Caco-2 (cell line): ENCODE measurements around the gene ZNF592. TPM values are rescaled to one million over a fixed set of nuclear protein-coding genes. Genes with fewer than 3 reads are reported as not detected.

ENCODE experiments used
- BruUV-seq: library from RNA; stranded (reverse); fragments of 400-500 nt; replicated peaks from 2 replicates; lab custom pipeline; 2021; lab: Mats Ljungman, UMichigan
- CTCF ChIA-PET: fragments of 300-600 bp; sonication (Branson Sonifier 250); formaldehyde crosslinking; loops from one replicate; lab custom pipeline; 2022; ENCODE audit warnings: antibody characterized with exemption; lab: Charles Lee
- POLR2A ChIA-PET: fragments of 300-600 bp; sonication (Branson Sonifier 250); formaldehyde crosslinking; loops from one replicate; lab custom pipeline; 2022; ENCODE audit warnings: antibody characterized with exemption; lab: Charles Lee
- DNase-seq, 2 experiments: peaks; one replicate each; pipeline versions ENCODE4 v3.0.0 to v3.0.0-alpha.2; 2020 to 2022
- H3K27me3 ChIP-seq: replicated peaks from 2 replicates; pipeline ENCODE4 v1.6.0; 2011; ENCODE audit warnings: low read length; ENCODE audit not compliant: control insufficient read depth, insufficient read depth
- H3K36me3 ChIP-seq: 2 replicates; pipeline ENCODE4 v1.5.1; 2011; ENCODE audit warnings: low read length; ENCODE audit not compliant: control insufficient read depth, insufficient read depth
- H3K4me1 ChIP-seq: fragments of 250-450 bp; sonication (Bioruptor Pico); 2 replicates; pipeline ENCODE4 v1.5.1; 2020; ENCODE audit warnings: mild to moderate bottlenecking
- H3K4me3 ChIP-seq: 2 replicates; pipeline ENCODE4 v1.5.1; 2011; ENCODE audit warnings: low read depth, mild to moderate bottlenecking, control low read depth, low read length
- H3K9me3 ChIP-seq: fragments of 250-450 bp; sonication (Bioruptor Pico); 2 replicates; pipeline ENCODE4 v1.5.1; 2020; ENCODE audit warnings: mild to moderate bottlenecking, moderate library complexity
- H3K27ac Mint-ChIP-seq: one replicate; pipeline ENCODE4 v1.8.0; 2022; ENCODE audit warnings: mixed read lengths; ENCODE audit not compliant: unreplicated experiment
- H3K27me3 Mint-ChIP-seq: one replicate; pipeline ENCODE4 v1.8.0; 2022; ENCODE audit warnings: mixed read lengths; ENCODE audit not compliant: insufficient read depth, unreplicated experiment
- H3K36me3 Mint-ChIP-seq: one replicate; pipeline ENCODE4 v1.8.0; 2022; ENCODE audit warnings: mild to moderate bottlenecking, mixed read lengths; ENCODE audit not compliant: insufficient read depth, unreplicated experiment
- H3K4me1 Mint-ChIP-seq: one replicate; pipeline ENCODE4 v1.8.0; 2022; ENCODE audit warnings: low read depth, mixed read lengths; ENCODE audit not compliant: unreplicated experiment
- H3K4me3 Mint-ChIP-seq: one replicate; pipeline ENCODE4 v1.8.0; 2022; ENCODE audit warnings: mild to moderate bottlenecking, moderate library complexity, mixed read lengths; ENCODE audit not compliant: unreplicated experiment
- H3K9me3 Mint-ChIP-seq: one replicate; pipeline ENCODE4 v1.8.0; 2022; ENCODE audit warnings: mixed read lengths; ENCODE audit not compliant: unreplicated experiment
- intact Hi-C: fragments of 100-400 bp; cut with micrococcal nuclease; formaldehyde crosslinking; loops from one replicate; pipeline ENCODE4 v1.10.0; 2022; ENCODE audit not compliant: unreplicated experiment
- total RNA-seq: library from RNA; stranded (reverse); gene quantifications from 2 replicates; pipeline ENCODE4 v1.2.3, GENCODE V29; 2022
- TF ChIP-seq, protein P1 (sequence below), 2 experiments: fragments of 200-600 bp in 1 of 2; IDR thresholded peaks; 1 replicate in 1 of 2; 2 replicates in 1 of 2; pipeline versions ENCODE4 v1.5.1 to v1.8.0; 2011 to 2022; ENCODE audit warnings: antibody characterized with exemption in 1 of 2, control low read depth in 1 of 2, inconsistent platforms in 1 of 2, low read depth in 1 of 2, low read length in 1 of 2, mild to moderate bottlenecking in 1 of 2, moderate library complexity in 1 of 2; ENCODE audit not compliant: insufficient read depth in 1 of 2, severe bottlenecking in 1 of 2, unreplicated experiment in 1 of 2

Gene ZNF592
- total RNA-seq, 1 experiment from 2014 or later, result 30.6 TPM

DNA sequence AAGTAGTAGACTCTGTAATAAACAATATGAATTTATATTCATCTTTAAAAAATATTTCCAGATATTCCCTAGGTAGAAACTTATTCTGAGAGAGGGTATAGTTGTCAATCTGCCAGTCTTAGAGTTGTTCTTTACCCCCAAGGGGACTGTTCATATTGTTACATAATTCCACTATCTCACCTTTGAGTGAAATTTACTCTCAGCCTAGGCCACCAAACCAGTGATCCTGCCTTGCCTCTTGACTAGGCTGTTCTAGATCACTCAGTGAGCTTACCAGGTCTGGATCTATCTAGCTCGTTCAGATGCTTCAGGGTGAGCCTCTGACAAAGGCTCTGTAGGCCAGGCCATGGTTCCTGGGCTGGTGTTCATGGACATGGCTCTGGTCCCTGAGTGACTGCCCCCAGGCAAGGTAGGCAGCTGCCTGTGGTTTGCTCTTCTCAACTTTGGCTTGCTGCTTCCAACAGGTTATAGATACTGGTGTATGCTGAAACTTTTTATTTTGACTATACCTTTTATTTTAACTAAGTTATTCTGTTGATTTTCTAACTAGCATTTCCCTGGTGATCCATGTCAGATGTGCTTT lies 27.6 kb downstream of the ZNF592 start:
- Histone ChIP-seq H3K36me3 (no peaks in the 10 kb centered on the region), H3K9me3 (no peaks in the 10 kb centered on the region), H3K4me3 (no peak overlapping the region), H3K4me1 (no peaks in the 10 kb centered on the region), H3K27me3 (no peaks in the 10 kb centered on the region)
- Mint-ChIP-seq H3K27me3 (no peaks in the 10 kb centered on the region), H3K9me3 (no peaks in the 10 kb centered on the region), H3K27ac (no peak overlapping the region), H3K4me1 (peaks cover 7% of the 10 kb centered on the region), H3K36me3 (peaks cover 43% of the 10 kb centered on the region), H3K4me3 (no peak overlapping the region)
- no peak for DNase-seq
- intact Hi-C loops, result no loop called here
- TF ChIP-seq, protein P1, sequence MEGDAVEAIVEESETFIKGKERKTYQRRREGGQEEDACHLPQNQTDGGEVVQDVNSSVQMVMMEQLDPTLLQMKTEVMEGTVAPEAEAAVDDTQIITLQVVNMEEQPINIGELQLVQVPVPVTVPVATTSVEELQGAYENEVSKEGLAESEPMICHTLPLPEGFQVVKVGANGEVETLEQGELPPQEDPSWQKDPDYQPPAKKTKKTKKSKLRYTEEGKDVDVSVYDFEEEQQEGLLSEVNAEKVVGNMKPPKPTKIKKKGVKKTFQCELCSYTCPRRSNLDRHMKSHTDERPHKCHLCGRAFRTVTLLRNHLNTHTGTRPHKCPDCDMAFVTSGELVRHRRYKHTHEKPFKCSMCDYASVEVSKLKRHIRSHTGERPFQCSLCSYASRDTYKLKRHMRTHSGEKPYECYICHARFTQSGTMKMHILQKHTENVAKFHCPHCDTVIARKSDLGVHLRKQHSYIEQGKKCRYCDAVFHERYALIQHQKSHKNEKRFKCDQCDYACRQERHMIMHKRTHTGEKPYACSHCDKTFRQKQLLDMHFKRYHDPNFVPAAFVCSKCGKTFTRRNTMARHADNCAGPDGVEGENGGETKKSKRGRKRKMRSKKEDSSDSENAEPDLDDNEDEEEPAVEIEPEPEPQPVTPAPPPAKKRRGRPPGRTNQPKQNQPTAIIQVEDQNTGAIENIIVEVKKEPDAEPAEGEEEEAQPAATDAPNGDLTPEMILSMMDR (IDR thresholded peaks at IDR 0.05; ENCODE audit: insufficient read depth in 1 of 2, low read depth in 1 of 2, low read length in 1 of 2, severe bottlenecking in 1 of 2, unreplicated experiment in 1 of 2), result no peak
- CTCF ChIA-PET, result interaction anchor here (0.6 kb wide), 1 partner anchor 179 kb away, joined by 3 read pairs; no protein-coding TSS in a partner anchor
- POLR2A ChIA-PET, result no interaction called here
- BruUV-seq, result no TSS peak

GRCh38 chr15:84778194-84778593 lies 29.8 kb downstream of the ZNF592 start:
- no peak overlapping the region for H3K4me3 Mint-ChIP-seq
- Histone ChIP-seq H3K4me3 (no peak overlapping the region), H3K27me3 (no peaks in the 10 kb centered on the region), H3K36me3 (no peaks in the 10 kb centered on the region), H3K9me3 (no peaks in the 10 kb centered on the region), H3K4me1 (no peaks in the 10 kb centered on the region)
- no TSS peak for BruUV-seq
- peaks cover 41% of the 10 kb centered on the region for H3K36me3 Mint-ChIP-seq
- ChIA-PET POLR2A (interaction anchor here (0.6 kb wide), 1 partner anchor 61 kb away, joined by 8 read pairs; no protein-coding TSS in a partner anchor), CTCF (no interaction called here)
- H3K4me1 Mint-ChIP-seq, result peaks cover 7% of the 10 kb centered on the region
- no peak for DNase-seq
- no peaks in the 10 kb centered on the region for H3K9me3 Mint-ChIP-seq
- no peaks in the 10 kb centered on the region for H3K27me3 Mint-ChIP-seq
- intact Hi-C loops, result no loop called here
- no peak overlapping the region for H3K27ac Mint-ChIP-seq
- TF ChIP-seq, protein P1 (IDR thresholded peaks at IDR 0.05; ENCODE audit: insufficient read depth in 1 of 2, low read depth in 1 of 2, low read length in 1 of 2, severe bottlenecking in 1 of 2, unreplicated experiment in 1 of 2), result no peak

DNA sequence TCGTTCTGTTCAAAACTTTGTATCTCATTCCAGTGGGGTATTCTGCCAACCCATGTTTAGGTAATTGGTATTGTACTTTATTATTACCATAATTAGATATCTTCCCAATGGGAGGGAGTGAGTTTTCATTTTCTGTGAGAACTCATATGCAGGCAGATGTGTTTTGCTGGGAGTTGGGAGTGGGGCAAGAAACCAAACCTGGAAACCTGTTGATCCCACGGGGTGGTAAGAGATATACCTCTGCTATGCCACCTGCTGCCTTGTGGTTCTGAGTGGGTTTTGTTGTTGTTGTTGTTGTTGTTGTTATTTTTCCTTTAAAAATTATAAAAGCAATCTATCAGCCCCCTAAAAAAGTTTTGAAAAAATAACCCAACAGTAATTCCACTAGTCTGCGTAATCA lies 32.1 kb downstream of the ZNF592 start:
- H3K36me3 Mint-ChIP-seq, result peaks cover 47% of the 10 kb centered on the region
- no TSS peak for BruUV-seq
- Histone ChIP-seq H3K27me3 (no peaks in the 10 kb centered on the region), H3K36me3 (no peaks in the 10 kb centered on the region), H3K9me3 (no peaks in the 10 kb centered on the region), H3K4me1 (no peaks in the 10 kb centered on the region), H3K4me3 (no peak overlapping the region)
- DNase-seq, result no peak
- intact Hi-C loops, result no loop called here
- ChIA-PET CTCF (no interaction called here), POLR2A (no interaction called here)
- H3K4me1 Mint-ChIP-seq, result peaks cover 7% of the 10 kb centered on the region
- H3K27ac Mint-ChIP-seq, result no peak overlapping the region
- H3K9me3 Mint-ChIP-seq, result no peaks in the 10 kb centered on the region
- TF ChIP-seq, protein P1 (IDR thresholded peaks at IDR 0.05; ENCODE audit: insufficient read depth in 1 of 2, low read depth in 1 of 2, low read length in 1 of 2, severe bottlenecking in 1 of 2, unreplicated experiment in 1 of 2), result no peak
- H3K4me3 Mint-ChIP-seq, result no peak overlapping the region
- H3K27me3 Mint-ChIP-seq, result no peaks in the 10 kb centered on the region
